Measurements from ENCODE around the gene HPDL. TPM values are rescaled to one million over a fixed set of nuclear protein-coding genes. Genes with fewer than 3 reads are reported as not detected.
"Not testable (repeated sequence)": the region's sequence is repeated elsewhere in the genome, so short reads cannot be mapped to it uniquely, and the experiment has no call there.

The HPDL gene
- total and polyA plus RNA-seq, 2 of the 8 experiments (the other 6 are each of a cell fraction or from before 2014, with no cell fraction given) = 58.5 to 62.7 TPM

GRCh38 chr1:45286521-45286920, 40.2 kb upstream of the HPDL start:
- H2BK5ac ChIP-seq (ENCODE audit: low read depth, low read length); H3K4me3 ChIP-seq (ENCODE audit: extremely low read depth in 1 of 4, insufficient read depth in 2 of 4, low read depth in 3 of 4, low read length in 4 of 4); H2AK5ac ChIP-seq (ENCODE audit: low read depth, low read length); H2BK12ac ChIP-seq (ENCODE audit: low read depth, low read length); H2AFZ ChIP-seq (ENCODE audit: low read length); H3K4me2 ChIP-seq (ENCODE audit: insufficient read depth in 1 of 2, low read depth in 2 of 2, low read length in 2 of 2); H3K9ac ChIP-seq (replicated peaks in 1 of 4; ENCODE audit: extremely low read depth in 1 of 4, low read depth in 3 of 4, low read length in 3 of 4); POLR2A ChIA-PET (ENCODE audit: partially characterized antibody); H3K14ac ChIP-seq (ENCODE audit: insufficient read length); H3K79me1 ChIP-seq (ENCODE audit: low read depth, low read length); H3K18ac ChIP-seq (ENCODE audit: extremely low read depth, low read length); H2BK120ac ChIP-seq (replicated peaks; ENCODE audit: low read depth, low read length); DNase-seq (ENCODE audit: low read depth in 1 of 2, low spot score in 2 of 2); H3K79me2 ChIP-seq (ENCODE audit: control insufficient read depth in 1 of 2, insufficient read depth in 2 of 2, low read length in 2 of 2); H4K20me1 ChIP-seq (replicated peaks in 1 of 2; ENCODE audit: control insufficient read depth in 1 of 2, insufficient read depth in 2 of 2, low read length in 2 of 2); H3K4ac ChIP-seq (replicated peaks; ENCODE audit: insufficient read length, low read depth, low read length); H4K8ac ChIP-seq (ENCODE audit: extremely low read depth, insufficient read depth, low read length); H2BK15ac ChIP-seq (ENCODE audit: low read length); H3K56ac ChIP-seq (replicated peaks; ENCODE audit: insufficient read length, low read depth, low read length); FAIRE-seq; H3K36me3 ChIP-seq (ENCODE audit: control insufficient read depth in 2 of 4, insufficient read depth in 4 of 4, low read length in 3 of 4); H3K23me2 ChIP-seq (ENCODE audit: low read depth, low read length); H4K5ac ChIP-seq (ENCODE audit: insufficient read length, low read depth, low read length); H3K4me1 ChIP-seq (replicated peaks in 1 of 4; ENCODE audit: control insufficient read depth in 3 of 4, insufficient read depth in 4 of 4, low read length in 3 of 4); H3K9me3 ChIP-seq (ENCODE audit: insufficient read depth in 2 of 2, low read depth in 1 of 2, low read length in 1 of 2); H2BK20ac ChIP-seq (ENCODE audit: low read length); H3K23ac ChIP-seq (ENCODE audit: insufficient read length); H4K91ac ChIP-seq (replicated peaks; ENCODE audit: insufficient read length, low read length); H3K27me3 ChIP-seq (replicated peaks in 1 of 4; ENCODE audit: control insufficient read depth in 3 of 4, extremely low read depth in 1 of 4, insufficient read depth in 3 of 4, low read length in 3 of 4); H3K27ac ChIP-seq (ENCODE audit: low read depth, low read length): not testable (repeated sequence)
- WGBS, 2 experiments (ENCODE audit: extremely low coverage in 1 of 2, insufficient coverage in 1 of 2, insufficient read length in 1 of 2, insufficient replicate concordance in 2 of 2, low coverage in 1 of 2, low lambda C conversion rate in 2 of 2, missing lambda C conversion rate in 1 of 2) = 90% methylated on average over 2 of the region's 3 CpGs; no CpG with 5 or more reads in 1 of the 2 experiments
- CTCF ChIA-PET (ENCODE audit: partially characterized antibody) = interaction anchor here (0.6 to 1.6 kb wide), 2 partner anchors 10 to 112 kb away, joined by 3 to 4 read pairs; no protein-coding TSS in a partner anchor

GRCh38 chr1:45291002-45291401, 35.7 kb upstream of the HPDL start:
- ChIA-PET CTCF (ENCODE audit: partially characterized antibody) (interaction anchor here (0.6 to 19.1 kb wide), 7 partner anchors 10 to 696 kb away, joined by 3 to 424 read pairs (median 4); partner anchors contain the start of genes HECTD3 and UROD), POLR2A (ENCODE audit: partially characterized antibody) (interaction anchor here (1.7 kb wide), 1 partner anchor 36 kb away, joined by 6 read pairs; the partner anchor contains the start of gene HPDL)
- not testable (repeated sequence) for H3K4me1 ChIP-seq (replicated peaks in 1 of 4; ENCODE audit: control insufficient read depth in 3 of 4, insufficient read depth in 4 of 4, low read length in 3 of 4); H2BK5ac ChIP-seq (ENCODE audit: low read depth, low read length); H2BK120ac ChIP-seq (replicated peaks; ENCODE audit: low read depth, low read length); H4K5ac ChIP-seq (ENCODE audit: insufficient read length, low read depth, low read length); H2AFZ ChIP-seq (ENCODE audit: low read length); H3K27me3 ChIP-seq (replicated peaks in 1 of 4; ENCODE audit: control insufficient read depth in 3 of 4, extremely low read depth in 1 of 4, insufficient read depth in 3 of 4, low read length in 3 of 4); H3K14ac ChIP-seq (ENCODE audit: insufficient read length); H3K9me3 ChIP-seq (ENCODE audit: insufficient read depth in 2 of 2, low read depth in 1 of 2, low read length in 1 of 2); H3K9ac ChIP-seq (replicated peaks in 1 of 4; ENCODE audit: extremely low read depth in 1 of 4, low read depth in 3 of 4, low read length in 3 of 4); DNase-seq (ENCODE audit: low read depth in 1 of 2, low spot score in 2 of 2); H4K8ac ChIP-seq (ENCODE audit: extremely low read depth, insufficient read depth, low read length); H3K27ac ChIP-seq (ENCODE audit: low read depth, low read length); FAIRE-seq; H2BK20ac ChIP-seq (ENCODE audit: low read length); H4K20me1 ChIP-seq (replicated peaks in 1 of 2; ENCODE audit: control insufficient read depth in 1 of 2, insufficient read depth in 2 of 2, low read length in 2 of 2); H3K79me2 ChIP-seq (ENCODE audit: control insufficient read depth in 1 of 2, insufficient read depth in 2 of 2, low read length in 2 of 2); H4K91ac ChIP-seq (replicated peaks; ENCODE audit: insufficient read length, low read length); H3K4me2 ChIP-seq (ENCODE audit: insufficient read depth in 1 of 2, low read depth in 2 of 2, low read length in 2 of 2); H3K56ac ChIP-seq (replicated peaks; ENCODE audit: insufficient read length, low read depth, low read length); H2BK15ac ChIP-seq (ENCODE audit: low read length); H3K23ac ChIP-seq (ENCODE audit: insufficient read length); H3K36me3 ChIP-seq (ENCODE audit: control insufficient read depth in 2 of 4, insufficient read depth in 4 of 4, low read length in 3 of 4); H2AK5ac ChIP-seq (ENCODE audit: low read depth, low read length); H3K4me3 ChIP-seq (ENCODE audit: extremely low read depth in 1 of 4, insufficient read depth in 2 of 4, low read depth in 3 of 4, low read length in 4 of 4); H3K4ac ChIP-seq (replicated peaks; ENCODE audit: insufficient read length, low read depth, low read length); H3K23me2 ChIP-seq (ENCODE audit: low read depth, low read length); H2BK12ac ChIP-seq (ENCODE audit: low read depth, low read length); H3K18ac ChIP-seq (ENCODE audit: extremely low read depth, low read length); H3K79me1 ChIP-seq (ENCODE audit: low read depth, low read length)
- 96% methylated on average over 6 of the region's 6 CpGs; no CpG with 5 or more reads in 1 of the 2 experiments for WGBS, 2 experiments (ENCODE audit: extremely low coverage in 1 of 2, insufficient coverage in 1 of 2, insufficient read length in 1 of 2, insufficient replicate concordance in 2 of 2, low coverage in 1 of 2, low lambda C conversion rate in 2 of 2, missing lambda C conversion rate in 1 of 2)

All from H1 (cell line).